ENCODE measurements around the gene PTGES. TPM values are rescaled to one million over a fixed set of nuclear protein-coding genes. Genes with fewer than 3 reads are reported as not detected.

Gene PTGES
- total RNA-seq, 3 donors from 2014 or later, result not detected

GRCh38 chr9:129740666-129741464 is 12.0 kb downstream of the PTGES start:
- Mint-ChIP-seq H3K4me3 (no peak overlapping the region), H3K36me3 (ENCODE audit: insufficient read depth) (no peaks in the 10 kb centered on the region), H3K27me3 (ENCODE audit: low read depth) (peaks cover 4% of the 10 kb centered on the region), H3K4me1 (ENCODE audit: low read depth) (peaks cover 6% of the 10 kb centered on the region), H3K9me3 (no peaks in the 10 kb centered on the region)
- DNase-seq, result no peak
- no peak for ATAC-seq

GRCh38 chr9:129740174-129740573 is 12.7 kb downstream of the PTGES start:
- H3K27me3 Mint-ChIP-seq (ENCODE audit: low read depth), result peaks cover 4% of the 10 kb centered on the region
- no peak for ATAC-seq
- no peaks in the 10 kb centered on the region for H3K9me3 Mint-ChIP-seq
- H3K36me3 Mint-ChIP-seq (ENCODE audit: insufficient read depth), result no peaks in the 10 kb centered on the region
- DNase-seq, result no peak
- H3K4me1 Mint-ChIP-seq (ENCODE audit: low read depth), result peaks cover 6% of the 10 kb centered on the region
- H3K4me3 Mint-ChIP-seq, result no peak overlapping the region

- peaks cover 6% of the 10 kb centered on the region for H3K27me3 Mint-ChIP-seq (ENCODE audit: low read depth)
- H3K36me3 Mint-ChIP-seq (ENCODE audit: insufficient read depth), result no peaks in the 10 kb centered on the region
- peaks cover 6% of the 10 kb centered on the region for H3K4me1 Mint-ChIP-seq (ENCODE audit: low read depth)
- DNase-seq (no peak), ATAC-seq (no peak)
- no peaks in the 10 kb centered on the region for H3K9me3 Mint-ChIP-seq
- no peak overlapping the region for H3K4me3 Mint-ChIP-seq
Observed at GRCh38 chr9:129739432-129739831, 13.4 kb downstream of the PTGES start.

GRCh38 chr9:129737479-129738274 is 15.2 kb downstream of the PTGES start:
- H3K36me3 Mint-ChIP-seq (ENCODE audit: insufficient read depth), result no peaks in the 10 kb centered on the region
- H3K4me1 Mint-ChIP-seq (ENCODE audit: low read depth), result peaks cover 6% of the 10 kb centered on the region
- ATAC-seq, result peak; percentile 89 to 92
- peak overlapping the region; percentile 69 for H3K4me3 Mint-ChIP-seq
- H3K27me3 Mint-ChIP-seq (ENCODE audit: low read depth), result peaks cover 6% of the 10 kb centered on the region
- DNase-seq, result peak; percentile 88
- H3K9me3 Mint-ChIP-seq, result no peaks in the 10 kb centered on the region

- Mint-ChIP-seq H3K4me1 (ENCODE audit: low read depth) (peaks cover 6% of the 10 kb centered on the region), H3K9me3 (no peaks in the 10 kb centered on the region), H3K27me3 (ENCODE audit: low read depth) (peaks cover 7% of the 10 kb centered on the region), H3K4me3 (no peak overlapping the region), H3K36me3 (ENCODE audit: insufficient read depth) (no peaks in the 10 kb centered on the region)
- DNase-seq, result no peak
- no peak for ATAC-seq
Observed at GRCh38 chr9:129736334-129736733, 16.5 kb downstream of the PTGES start.

GRCh38 chr9:129735546-129735945 is 17.3 kb downstream of the PTGES start:
- DNase-seq (no peak), ATAC-seq (no peak)
- H3K36me3 Mint-ChIP-seq (ENCODE audit: insufficient read depth), result no peaks in the 10 kb centered on the region
- H3K4me1 Mint-ChIP-seq (ENCODE audit: low read depth), result peaks cover 6% of the 10 kb centered on the region
- H3K4me3 Mint-ChIP-seq, result no peak overlapping the region
- H3K9me3 Mint-ChIP-seq, result no peaks in the 10 kb centered on the region
- H3K27me3 Mint-ChIP-seq (ENCODE audit: low read depth), result peaks cover 7% of the 10 kb centered on the region

GRCh38 chr9:129733632-129733953 is 19.2 kb downstream of the PTGES start:
- Mint-ChIP-seq H3K4me3 (no peak overlapping the region), H3K36me3 (ENCODE audit: insufficient read depth) (no peaks in the 10 kb centered on the region), H3K9me3 (no peaks in the 10 kb centered on the region), H3K27me3 (ENCODE audit: low read depth) (peaks cover 7% of the 10 kb centered on the region), H3K4me1 (ENCODE audit: low read depth) (peaks cover 6% of the 10 kb centered on the region)
- ATAC-seq (no peak), DNase-seq (no peak)

- peaks cover 3% of the 10 kb centered on the region for H3K4me1 Mint-ChIP-seq (ENCODE audit: low read depth)
- peaks cover 7% of the 10 kb centered on the region for H3K27me3 Mint-ChIP-seq (ENCODE audit: low read depth)
- DNase-seq (no peak), ATAC-seq (no peak)
- no peaks in the 10 kb centered on the region for H3K9me3 Mint-ChIP-seq
- H3K36me3 Mint-ChIP-seq (ENCODE audit: insufficient read depth), result no peaks in the 10 kb centered on the region
- H3K4me3 Mint-ChIP-seq, result no peak overlapping the region
Observed at GRCh38 chr9:129732946-129733631, 19.8 kb downstream of the PTGES start.

- H3K36me3 Mint-ChIP-seq (ENCODE audit: insufficient read depth), result no peaks in the 10 kb centered on the region
- peaks cover 5% of the 10 kb centered on the region for H3K27me3 Mint-ChIP-seq (ENCODE audit: low read depth)
- DNase-seq, result no peak
- ATAC-seq, result no peak
- no peaks in the 10 kb centered on the region for H3K4me1 Mint-ChIP-seq (ENCODE audit: low read depth)
- no peaks in the 10 kb centered on the region for H3K9me3 Mint-ChIP-seq
- no peak overlapping the region for H3K4me3 Mint-ChIP-seq
Observed at GRCh38 chr9:129732100-129732499, 20.7 kb downstream of the PTGES start.

GRCh38 chr9:129731477-129732085 is 21.3 kb downstream of the PTGES start:
- DNase-seq (no peak), ATAC-seq (no peak)
- Mint-ChIP-seq H3K4me3 (no peak overlapping the region), H3K36me3 (ENCODE audit: insufficient read depth) (no peaks in the 10 kb centered on the region), H3K9me3 (no peaks in the 10 kb centered on the region), H3K27me3 (ENCODE audit: low read depth) (peaks cover 5% of the 10 kb centered on the region), H3K4me1 (ENCODE audit: low read depth) (peaks cover 2% of the 10 kb centered on the region)

- Mint-ChIP-seq H3K27me3 (ENCODE audit: low read depth) (peaks cover 6% of the 10 kb centered on the region), H3K9me3 (no peaks in the 10 kb centered on the region), H3K4me1 (ENCODE audit: low read depth) (peaks cover 2% of the 10 kb centered on the region), H3K4me3 (no peak overlapping the region), H3K36me3 (ENCODE audit: insufficient read depth) (no peaks in the 10 kb centered on the region)
- no peak for ATAC-seq
- no peak for DNase-seq
Observed at GRCh38 chr9:129728744-129729143, 24.1 kb downstream of the PTGES start.

- Mint-ChIP-seq H3K27me3 (ENCODE audit: low read depth) (peaks cover 4% of the 10 kb centered on the region), H3K36me3 (ENCODE audit: insufficient read depth) (no peaks in the 10 kb centered on the region), H3K9me3 (no peaks in the 10 kb centered on the region), H3K4me1 (ENCODE audit: low read depth) (peaks cover 2% of the 10 kb centered on the region), H3K4me3 (peak overlapping the region; percentile 33)
- DNase-seq, result peak; percentile 40
- peak; percentile 96 to 97 for ATAC-seq
Observed at GRCh38 chr9:129726322-129727160, 26.3 kb downstream of the PTGES start.

- no peaks in the 10 kb centered on the region for H3K9me3 Mint-ChIP-seq
- peaks cover 4% of the 10 kb centered on the region for H3K27me3 Mint-ChIP-seq (ENCODE audit: low read depth)
Observed at GRCh38 chr9:129725795-129726251, 27.0 kb downstream of the PTGES start.

More at GRCh38 chr9:129725795-129726251, 27.0 kb downstream of the PTGES start:
- Mint-ChIP-seq H3K4me1 (ENCODE audit: low read depth) (peaks cover 2% of the 10 kb centered on the region), H3K36me3 (ENCODE audit: insufficient read depth) (no peaks in the 10 kb centered on the region), H3K4me3 (no peak overlapping the region)
- DNase-seq (no peak), ATAC-seq (no peak)

Measured in activated T-cell treated with anti-CD3 and anti-CD28 coated beads, Interleukin-2, amount 50 U/mL, for 4 hours (primary cell).